Stimulated activated CD4-positive, alpha-beta T cell treated with anti-CD3 and anti-CD28 coated beads, Interleukin-4, amount 100 ng/mL, for 4 hours (primary cell): ENCODE results near the gene B3GNT7.
"Not testable (repeated sequence)": the region's sequence is repeated elsewhere in the genome, so short reads cannot be mapped to it uniquely, and the experiment has no call there.

ENCODE experiments used
- DNase-seq, 2 experiments: peaks; one replicate each; pipeline ENCODE4 v3.0.0-alpha.2; 2020

B3GNT7 gene

GRCh38 chr2:231367178-231367577 is 28.3 kb upstream of the B3GNT7 start:
- no peak for DNase-seq

GRCh38 chr2:231369580-231370428 is 25.7 kb upstream of the B3GNT7 start:
- no peak for DNase-seq

GRCh38 chr2:231370429-231370748 is 25.1 kb upstream of the B3GNT7 start:
- no peak for DNase-seq

GRCh38 chr2:231370749-231371429 is 24.6 kb upstream of the B3GNT7 start:
- no peak for DNase-seq

GRCh38 chr2:231371430-231372054 is 24.0 kb upstream of the B3GNT7 start:
- no peak for DNase-seq

- DNase-seq = no peak
Measured at GRCh38 chr2:231372326-231372725, 23.2 kb upstream of the B3GNT7 start.

- no peak for DNase-seq
Measured at GRCh38 chr2:231373184-231373583, 22.3 kb upstream of the B3GNT7 start.

- DNase-seq = no peak
Measured at GRCh38 chr2:231373786-231374349, 21.6 kb upstream of the B3GNT7 start.

- DNase-seq = no peak
Measured at GRCh38 chr2:231374771-231375170, 20.7 kb upstream of the B3GNT7 start.

- not testable (repeated sequence) for DNase-seq
Measured at GRCh38 chr2:231375994-231376615, 19.4 kb upstream of the B3GNT7 start.

- DNase-seq = no peak
Measured at GRCh38 chr2:231376857-231377256, 18.7 kb upstream of the B3GNT7 start.

GRCh38 chr2:231378026-231378722 is 17.3 kb upstream of the B3GNT7 start:
- DNase-seq = no peak

GRCh38 chr2:231379266-231380215 is 16.0 kb upstream of the B3GNT7 start:
- no peak for DNase-seq

- DNase-seq = no peak
Measured at GRCh38 chr2:231380307-231380706, 15.2 kb upstream of the B3GNT7 start.

- no peak for DNase-seq
Measured at GRCh38 chr2:231380991-231381847, 14.3 kb upstream of the B3GNT7 start.

- DNase-seq = no peak
Measured at GRCh38 chr2:231382116-231382515, 13.4 kb upstream of the B3GNT7 start.

GRCh38 chr2:231383416-231384108 is 11.9 kb upstream of the B3GNT7 start:
- no peak for DNase-seq

GRCh38 chr2:231384109-231384435 is 11.4 kb upstream of the B3GNT7 start:
- DNase-seq = no peak

GRCh38 chr2:231384970-231385369 is 10.5 kb upstream of the B3GNT7 start:
- DNase-seq = no peak

GRCh38 chr2:231385429-231385828 is 10.1 kb upstream of the B3GNT7 start:
- DNase-seq = no peak
